Adrenal gland (tissue), 5 donors: ENCODE data around the gene CD207.

Experiments
- CTCF ChIP-seq, 6 experiments: fragments of 450-650 bp in 4 of 6; fragments of 200-600 bp in 2 of 6; sonication (generic) in 1 of 6; IDR thresholded peaks; 1 replicate in 5 of 6; 2 replicates in 1 of 6; pipeline versions ENCODE4 v1.5.1 to v1.8.0; 2016 to 2021; ENCODE audit warnings: antibody characterized with exemption in 6 of 6, mild to moderate bottlenecking in 2 of 6, moderate library complexity in 1 of 6
- POLR2A ChIP-seq, 2 donors: fragments of 450-650 bp; IDR thresholded peaks; one replicate each; pipeline ENCODE4 v1.6.1; 2017; ENCODE audit warnings: antibody characterized with exemption in 2 of 2, mild to moderate bottlenecking in 2 of 2, moderate library complexity in 1 of 2
- donor health status: DM: no; HTN: no; CAD: no.

- TF ChIP-seq CTCF (IDR thresholded peaks at IDR 0.05) = no peak
- TF ChIP-seq POLR2A (IDR thresholded peaks at IDR 0.05) = no peak
These were observed 35.9 kb downstream of the CD207 start for GRCh38 chr2:70799706-70800105.
